Measurements from ENCODE around the gene SLC4A1.

The SLC4A1 gene

DNA sequence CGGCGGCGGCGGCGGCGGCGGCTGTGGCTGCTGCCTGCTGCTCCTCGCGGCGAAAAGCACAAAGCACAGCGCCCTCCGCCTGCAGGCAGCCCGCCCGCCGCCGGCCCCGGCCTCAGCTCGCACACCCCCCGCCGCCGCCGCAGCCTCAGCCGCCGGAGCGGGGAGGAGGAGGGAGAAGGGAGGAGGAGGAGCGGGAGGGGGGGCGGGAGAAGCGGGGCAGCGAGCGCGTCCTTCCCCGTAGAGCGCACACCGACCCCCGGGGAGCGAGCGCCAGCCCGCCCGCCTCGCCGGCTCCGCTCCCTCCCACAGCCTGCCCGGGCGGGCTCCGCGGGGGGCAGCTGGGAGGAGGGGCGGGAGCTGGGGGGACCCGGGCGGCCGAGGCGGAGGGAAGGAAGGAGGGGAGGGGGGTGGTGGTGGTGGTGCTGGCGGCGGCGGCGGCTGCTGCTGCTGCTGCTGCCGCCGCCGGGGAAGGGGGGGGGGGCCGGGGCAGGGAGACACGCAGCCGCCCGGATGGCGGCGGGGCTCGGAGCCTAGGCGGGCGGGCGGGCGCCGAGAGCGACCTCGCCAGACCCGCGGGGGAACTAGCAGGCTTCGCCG, 48.2 kb downstream of the SLC4A1 start, which contains the start of gene UBTF:
UBTF (minus strand) TSS at position 60 of the 597 bp plus-strand sequence. CDS start 1,446 bp downstream, outside the sequence.
- peak; percentile 4 for DNase-seq

DNA sequence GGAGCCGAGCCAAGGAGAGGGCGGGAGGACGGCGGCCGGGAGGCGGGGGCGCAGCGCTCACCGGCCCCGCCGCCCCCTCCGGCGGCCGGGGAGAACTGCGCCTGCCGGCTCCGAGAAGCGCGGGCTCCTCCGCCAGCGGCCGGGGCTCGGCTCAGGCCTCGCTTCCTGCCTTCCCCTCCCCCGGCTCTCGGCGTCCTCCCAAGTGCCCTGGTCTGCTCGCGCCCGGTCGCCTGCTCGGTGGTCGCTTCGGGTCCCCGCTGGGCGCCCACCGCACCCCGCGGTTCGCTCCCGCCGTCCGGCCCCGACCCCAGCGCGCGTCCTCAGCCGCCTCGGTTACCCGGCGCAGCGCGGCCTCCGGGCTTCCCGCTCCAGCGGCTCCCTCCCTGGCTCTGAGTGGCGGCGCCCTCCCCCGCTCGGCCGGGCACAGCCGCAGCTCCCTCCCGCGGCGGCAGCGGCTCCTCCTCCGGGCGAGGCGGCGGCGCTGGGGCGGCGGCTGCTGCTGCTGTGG, 48.8 kb downstream of the SLC4A1 start:
- peak; percentile 17 for DNase-seq

DNA sequence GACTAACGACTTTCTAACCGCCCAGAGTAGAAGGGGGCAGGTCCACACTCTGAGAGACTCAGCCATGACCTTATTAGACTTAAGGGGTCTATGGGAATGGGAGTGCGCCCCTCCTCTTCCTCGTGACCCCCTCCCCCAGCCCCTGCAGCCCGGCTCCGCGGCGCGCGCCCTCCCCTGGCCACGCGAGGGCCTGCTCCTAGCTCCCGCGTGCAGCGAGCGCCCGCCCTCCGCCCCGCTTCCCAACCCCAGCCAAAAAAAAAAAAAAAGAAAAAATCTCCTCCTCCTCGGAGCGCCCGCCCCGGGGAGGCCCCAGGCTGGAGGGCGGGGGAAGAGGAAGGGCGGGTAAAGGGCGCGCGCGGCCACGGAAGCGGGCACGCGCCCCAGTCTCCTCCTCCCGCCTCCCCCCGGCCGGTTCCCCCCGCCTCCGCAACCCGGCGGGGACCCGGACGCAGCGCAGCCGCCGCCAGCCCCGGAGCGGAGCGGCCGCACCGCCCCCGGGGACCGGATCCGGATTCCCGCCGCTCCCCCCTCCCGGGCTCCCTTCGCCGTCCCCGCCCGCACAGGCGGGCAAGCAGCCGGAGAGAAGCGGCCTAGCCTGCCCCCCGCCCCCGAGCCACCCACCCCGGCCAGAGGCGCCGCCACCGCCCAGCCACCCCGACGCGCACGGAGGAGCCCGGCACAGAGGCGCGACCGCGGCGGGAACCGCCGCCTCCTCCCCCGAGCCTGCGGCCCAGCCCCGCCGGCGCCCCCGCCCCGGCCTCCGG, 49.4 kb downstream of the SLC4A1 start:
- peak; percentile 74 for DNase-seq

DNA sequence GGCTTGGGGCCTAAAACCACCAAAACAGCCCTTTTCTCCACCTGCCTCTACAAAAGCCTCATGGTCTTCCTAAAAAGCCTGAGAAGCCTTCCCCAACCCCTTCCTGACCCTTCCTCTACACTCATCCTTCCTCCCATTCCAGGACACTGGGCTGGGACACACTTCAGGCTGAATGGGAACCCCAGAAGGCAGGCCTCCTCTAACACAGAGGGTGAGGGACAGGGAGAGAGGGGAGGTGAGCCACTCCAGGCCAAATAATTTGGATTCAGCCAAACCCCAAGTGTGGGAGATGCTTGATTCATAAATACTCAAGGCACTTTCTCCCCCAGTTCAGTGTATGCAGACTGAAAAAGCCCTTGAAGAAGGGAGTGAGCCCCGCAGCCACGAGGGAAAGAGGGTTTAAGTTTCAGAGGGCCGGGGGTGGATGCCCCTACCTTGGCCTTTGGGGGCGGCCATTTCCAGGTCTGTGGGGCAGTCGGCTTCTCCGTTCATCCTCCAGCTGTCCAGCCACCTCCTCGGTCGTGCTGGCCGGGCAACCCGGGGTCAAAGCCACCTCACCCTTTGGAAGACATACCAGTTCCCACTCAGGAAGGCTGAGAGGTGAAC, 50.1 kb downstream of the SLC4A1 start:
- DNase-seq: no peak

DNA sequence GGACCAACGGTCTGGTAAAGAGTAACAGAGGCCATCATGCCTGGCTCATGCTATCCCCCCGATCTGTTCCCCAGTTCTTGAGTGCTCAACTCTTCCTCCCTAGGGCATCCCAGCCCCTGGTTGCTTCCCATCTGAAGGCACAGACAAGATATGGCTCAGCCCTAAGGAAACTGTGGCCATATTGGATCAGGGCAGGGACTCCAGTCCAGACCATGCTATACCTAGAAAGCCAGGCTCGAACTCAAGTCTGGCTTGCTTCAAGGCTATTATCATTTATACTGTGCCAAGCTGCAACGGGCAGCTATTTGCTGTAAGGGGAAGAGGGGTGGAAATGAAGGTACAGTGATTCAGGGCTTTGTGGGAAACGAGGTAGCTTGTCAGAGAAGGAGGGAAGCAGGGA, 51.2 kb downstream of the SLC4A1 start:
- DNase-seq: no peak

DNA sequence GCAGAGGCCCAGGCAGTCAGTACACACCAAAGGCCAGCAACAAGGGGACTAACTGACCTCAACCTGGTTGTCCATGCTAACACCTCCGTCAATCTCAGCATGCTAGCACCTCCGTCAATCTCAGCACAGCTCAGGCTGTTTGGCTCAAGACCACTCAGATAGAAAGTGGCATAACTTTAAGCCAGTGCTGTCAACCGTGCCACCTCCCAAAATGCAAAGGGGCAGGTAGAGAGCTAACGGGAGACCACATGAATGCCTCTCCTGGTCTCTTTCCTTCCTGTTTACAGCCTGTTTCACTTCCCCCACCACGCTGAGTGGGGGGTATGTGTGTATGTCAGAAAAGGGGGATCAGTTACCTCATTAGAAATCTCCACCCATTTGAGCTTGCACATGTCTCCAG, 51.8 kb downstream of the SLC4A1 start:
- no peak for DNase-seq

DNA sequence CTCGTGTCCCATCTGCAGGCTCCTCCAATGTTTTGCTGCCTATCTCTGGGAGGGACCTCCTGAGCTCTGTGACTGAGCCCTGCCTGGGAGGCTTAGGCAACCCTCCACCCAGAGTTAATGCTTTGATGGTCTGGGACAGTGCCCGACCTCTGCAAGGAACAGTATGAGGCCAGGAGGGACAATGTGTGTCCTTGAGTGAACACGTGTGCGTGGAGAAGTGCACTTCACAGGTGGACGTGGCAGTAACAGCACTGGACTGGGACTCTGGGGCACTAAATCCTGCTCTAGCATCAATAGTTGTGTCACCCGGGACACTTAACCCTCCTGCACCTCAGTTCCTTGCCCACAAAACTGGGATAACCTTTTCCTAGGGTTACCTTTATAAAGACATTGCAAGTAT, 53.0 kb downstream of the SLC4A1 start:
- no peak for DNase-seq

DNA sequence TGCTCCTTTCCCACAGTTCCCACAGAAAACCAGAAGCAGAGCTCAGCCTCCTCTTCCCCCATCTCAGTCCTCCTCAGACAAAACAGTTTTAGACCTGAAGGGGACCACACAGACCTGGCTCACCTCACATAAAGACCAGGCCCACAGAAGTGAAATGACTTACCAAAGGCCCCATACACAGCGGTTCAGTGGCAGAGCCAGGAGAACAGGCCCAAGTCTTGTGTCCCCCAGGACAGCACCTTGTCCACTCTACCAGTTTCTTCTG, 53.8 kb downstream of the SLC4A1 start:
- no peak for DNase-seq

DNA sequence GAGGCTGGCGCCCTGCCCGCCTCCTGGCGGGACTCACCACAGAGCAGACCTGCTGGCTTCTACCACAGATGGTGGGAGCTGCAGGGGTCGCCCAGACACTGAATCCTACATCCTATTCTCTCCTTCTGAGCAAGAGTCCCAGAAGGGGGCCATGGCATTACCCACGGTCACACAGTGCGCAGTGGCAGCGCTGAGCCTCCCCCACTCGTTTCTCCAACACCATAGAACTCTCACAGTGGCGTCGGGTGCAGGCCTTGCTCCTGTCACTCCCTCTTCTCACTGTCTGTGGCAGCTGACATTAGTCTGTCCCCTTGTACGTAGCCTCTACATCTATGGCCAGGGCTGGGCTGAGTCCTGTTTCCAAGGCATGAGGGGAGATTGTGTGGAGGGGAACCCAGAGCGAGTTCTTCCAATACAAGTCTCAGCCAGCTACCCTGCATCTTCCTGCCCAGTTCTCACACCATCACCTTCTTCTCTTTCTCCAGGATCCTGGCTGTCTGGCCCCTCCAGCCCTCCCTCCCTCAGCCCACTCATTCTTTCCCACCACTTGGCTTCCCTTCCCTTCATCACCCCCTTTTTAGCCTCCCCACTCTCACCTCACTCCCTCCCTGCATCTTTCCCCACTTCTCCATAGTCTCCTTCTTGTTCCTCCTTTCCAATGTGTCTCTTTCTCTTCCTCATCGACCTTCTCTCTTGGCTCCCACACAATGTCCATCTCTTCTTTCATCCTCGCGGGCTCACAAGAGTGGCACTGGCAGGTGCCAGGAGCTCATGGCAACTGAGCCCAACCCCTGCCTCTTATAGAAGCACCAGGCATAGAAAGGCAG, 54.3 kb downstream of the SLC4A1 start:
- no peak for DNase-seq

DNA sequence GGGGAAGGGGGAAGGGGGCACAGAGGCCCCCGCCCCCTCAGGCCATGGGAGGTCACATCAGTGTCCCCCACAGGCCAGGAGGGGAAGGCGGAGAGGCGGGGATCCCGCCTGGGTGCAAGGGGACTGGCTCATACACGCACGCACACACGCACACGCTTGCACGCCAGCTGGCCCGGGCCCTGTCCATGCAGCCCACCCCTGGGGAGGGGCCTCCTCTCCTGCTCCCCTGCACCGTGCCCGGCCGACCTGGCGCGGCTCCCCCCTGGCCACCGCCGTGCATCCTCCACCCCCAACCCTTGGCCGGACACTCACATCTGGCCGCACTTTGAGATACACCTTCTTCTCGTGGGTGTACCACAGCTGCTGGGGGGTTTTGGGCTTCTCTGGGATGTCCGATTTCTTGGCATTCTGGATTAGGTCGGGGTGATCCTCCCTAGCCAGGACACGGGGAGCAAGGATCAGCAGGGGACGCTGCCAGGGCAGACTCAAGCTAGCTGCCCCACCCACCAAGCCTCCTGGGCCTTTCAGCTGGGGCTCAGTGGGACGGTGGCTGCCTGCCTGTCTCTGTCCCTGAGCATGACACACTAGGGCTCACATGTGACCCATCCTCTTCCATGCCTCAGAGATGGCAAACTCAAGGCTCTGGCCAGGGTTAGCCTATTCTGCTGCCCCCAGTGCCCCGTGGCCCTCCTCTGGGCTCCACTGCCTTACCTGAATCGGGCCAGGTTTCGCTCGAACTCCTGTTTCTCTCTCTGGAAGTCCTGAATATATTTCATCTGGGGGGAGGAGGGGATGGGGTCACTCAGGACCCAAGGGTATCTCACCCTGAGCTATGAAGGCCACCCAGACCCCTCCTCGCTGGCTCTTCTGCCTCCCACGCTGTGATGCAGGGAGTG, 55.2 kb downstream of the SLC4A1 start:
- DNase-seq: no peak

DNA sequence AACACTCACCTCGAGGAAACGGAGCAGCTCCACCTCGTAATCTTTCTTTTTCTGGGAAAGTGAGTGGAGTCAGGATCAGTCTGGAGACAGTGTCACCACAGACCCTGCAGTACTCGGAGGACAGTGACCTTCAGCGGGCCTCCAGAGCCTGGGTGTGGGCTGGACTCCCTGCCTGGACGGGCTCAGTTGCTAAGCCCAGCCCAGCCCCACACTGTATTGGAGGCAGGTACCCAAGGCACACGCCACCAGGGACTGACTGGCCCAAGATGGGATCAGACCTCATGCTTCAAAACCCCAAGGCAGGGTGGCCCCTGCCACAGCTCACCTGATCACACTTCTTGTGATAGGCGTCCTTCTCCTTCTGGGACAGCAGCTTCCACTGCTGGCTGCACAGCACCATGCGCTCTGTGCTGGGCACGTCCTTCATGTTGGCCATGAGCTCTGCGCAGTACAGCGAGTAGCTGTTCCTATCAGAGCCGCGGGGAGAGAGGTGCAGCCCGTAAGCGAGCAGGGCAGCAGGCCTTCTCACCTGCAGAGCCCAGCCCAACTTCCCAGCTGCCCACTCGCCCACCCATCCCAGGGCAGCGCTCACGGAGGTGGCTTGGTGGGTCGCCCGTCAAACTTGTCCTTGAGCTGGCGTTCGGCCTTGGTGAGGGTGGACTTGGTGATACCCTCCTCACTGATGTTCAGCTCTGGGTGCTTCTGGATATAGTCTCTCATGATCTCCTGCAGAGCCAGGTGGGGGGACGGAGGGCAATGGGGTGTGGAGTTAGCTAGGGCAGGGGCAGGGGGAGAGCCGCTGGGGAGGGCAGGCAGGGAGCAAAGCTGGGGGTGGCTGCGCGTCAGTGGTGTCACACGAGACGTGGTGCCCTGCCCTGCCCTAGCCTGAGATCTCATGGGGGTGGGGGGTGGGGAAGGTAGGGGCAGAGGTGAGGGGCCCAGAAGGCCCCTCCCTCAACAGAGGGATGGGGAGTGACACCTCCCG, 56.4 kb downstream of the SLC4A1 start:
- no peak for DNase-seq

DNA sequence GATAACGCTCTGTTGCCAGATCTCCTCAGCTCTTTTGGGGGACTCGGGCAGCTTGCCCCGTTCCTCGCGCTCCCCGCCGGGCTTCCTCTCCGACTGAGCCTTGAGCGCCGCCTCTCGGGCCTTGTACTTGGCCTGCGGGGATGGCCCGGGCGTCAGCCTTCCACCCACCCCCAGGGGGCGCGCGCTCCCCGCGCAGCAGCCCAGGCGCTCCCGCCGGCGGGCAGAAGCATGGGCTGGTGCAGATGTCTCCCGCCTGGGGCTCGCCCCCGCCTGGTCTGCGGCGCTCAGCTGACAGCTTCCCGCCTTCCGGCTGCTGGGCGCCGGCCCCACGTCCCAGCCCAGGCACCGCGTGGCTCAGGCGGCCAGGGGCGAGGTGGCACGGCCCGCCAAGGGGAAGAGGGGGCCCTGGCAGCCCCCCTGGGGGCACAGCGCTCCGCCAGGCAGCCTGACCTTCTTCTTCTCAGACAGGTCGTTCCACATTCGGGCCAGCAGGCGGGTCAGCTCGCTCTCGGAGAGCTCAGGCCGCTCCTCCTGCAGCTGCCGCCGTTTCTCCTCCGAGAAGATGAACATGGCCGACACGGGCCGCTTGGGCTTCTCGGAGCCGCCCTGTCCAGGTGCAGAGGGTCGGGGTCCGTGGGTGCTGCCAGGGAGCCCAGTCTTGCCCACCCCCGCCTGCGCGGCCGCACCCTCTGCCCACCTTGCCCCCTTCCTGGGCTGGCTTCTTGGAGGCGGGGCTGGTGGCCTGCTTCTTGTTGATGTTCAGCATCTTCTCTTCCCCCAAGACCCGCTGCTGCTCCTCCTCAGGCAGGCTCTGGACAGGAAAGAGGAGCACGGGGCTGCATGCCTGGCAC, 57.4 kb downstream of the SLC4A1 start:
- peak; percentile 69 for DNase-seq

DNA sequence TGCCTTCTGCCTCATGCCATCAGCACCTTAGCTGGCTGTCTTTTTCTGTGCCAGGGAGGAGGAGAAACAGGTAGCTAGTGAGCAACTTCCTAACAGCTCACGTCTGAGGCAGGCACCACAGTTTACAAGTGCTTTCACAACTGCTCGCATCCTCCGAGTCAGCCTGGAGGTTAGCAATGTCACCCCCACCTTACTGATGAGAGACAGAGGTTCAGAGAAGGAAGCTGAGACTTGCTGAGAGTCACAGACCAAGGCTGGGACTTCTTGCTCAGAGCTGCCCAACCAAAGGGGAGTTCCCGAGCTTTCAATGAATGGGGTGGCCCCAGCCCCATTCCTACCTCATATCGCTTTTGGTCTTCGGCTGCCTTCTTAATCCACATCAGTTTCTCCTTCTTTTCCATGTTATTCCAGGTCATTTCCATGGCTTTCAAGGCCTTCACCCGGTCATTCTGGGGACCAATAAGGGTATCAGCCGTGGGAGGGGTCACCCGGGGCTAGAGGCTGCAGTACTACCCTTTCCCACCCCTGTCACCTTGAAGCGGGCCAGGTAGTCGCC, 58.1 kb downstream of the SLC4A1 start:
- DNase-seq: no peak

DNA sequence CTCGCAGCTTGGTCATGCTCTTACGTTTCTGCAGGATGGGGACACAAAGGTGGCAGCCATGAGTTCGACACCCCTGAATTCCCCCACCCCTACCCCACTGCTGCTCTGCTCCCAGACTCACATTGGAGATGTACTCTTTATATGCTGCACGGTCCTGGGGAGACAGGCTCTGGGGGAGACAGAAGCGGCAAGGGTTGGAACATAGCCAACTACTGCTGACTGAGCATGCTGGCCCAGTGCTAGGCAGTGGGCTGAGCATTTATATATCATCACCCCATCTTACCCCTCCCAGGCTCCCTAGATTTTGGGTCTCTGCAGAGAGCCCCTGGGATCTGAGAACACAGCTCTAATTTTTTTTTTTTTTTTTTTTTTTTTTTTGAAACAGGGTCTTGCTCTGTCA, 60.2 kb downstream of the SLC4A1 start:
- no peak for DNase-seq

DNA sequence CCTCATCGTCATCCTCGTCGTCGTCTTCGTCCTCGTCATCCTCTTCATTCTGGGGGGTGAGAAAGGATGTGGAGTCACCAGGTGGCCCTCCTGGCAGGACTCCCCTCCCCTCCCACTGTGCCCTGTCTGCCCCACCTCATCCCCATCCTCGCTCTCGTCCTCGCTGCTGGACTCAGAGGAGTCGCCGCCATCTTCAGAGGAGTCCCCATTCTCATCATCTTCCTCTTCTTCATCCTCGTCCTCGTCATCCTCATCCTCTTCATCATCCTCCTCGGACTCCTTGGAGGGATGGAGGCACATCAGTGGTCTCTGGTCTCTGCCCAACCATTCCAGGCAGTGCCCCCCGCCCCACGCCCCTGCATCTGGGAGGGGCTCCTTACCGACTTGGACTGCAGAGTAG, 60.6 kb downstream of the SLC4A1 start:
- no peak for DNase-seq

DNA sequence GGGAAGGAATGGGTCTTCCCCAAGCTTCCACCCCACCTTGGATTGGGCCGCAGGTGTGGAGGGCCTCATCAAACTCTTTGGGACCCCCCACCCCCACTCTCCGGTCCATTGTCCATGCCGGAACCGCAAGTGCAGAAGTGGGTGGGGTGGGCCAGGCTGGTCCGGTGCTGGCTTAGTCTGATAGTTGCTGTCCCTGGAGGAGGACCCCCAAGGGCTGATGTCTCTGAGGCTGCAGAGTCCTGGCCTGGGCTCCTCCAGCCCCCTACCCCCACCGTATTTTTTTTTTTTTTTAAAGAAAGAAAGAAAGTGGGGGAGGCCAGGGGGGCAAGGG, 61.1 kb downstream of the SLC4A1 start:
- DNase-seq: no peak

DNA sequence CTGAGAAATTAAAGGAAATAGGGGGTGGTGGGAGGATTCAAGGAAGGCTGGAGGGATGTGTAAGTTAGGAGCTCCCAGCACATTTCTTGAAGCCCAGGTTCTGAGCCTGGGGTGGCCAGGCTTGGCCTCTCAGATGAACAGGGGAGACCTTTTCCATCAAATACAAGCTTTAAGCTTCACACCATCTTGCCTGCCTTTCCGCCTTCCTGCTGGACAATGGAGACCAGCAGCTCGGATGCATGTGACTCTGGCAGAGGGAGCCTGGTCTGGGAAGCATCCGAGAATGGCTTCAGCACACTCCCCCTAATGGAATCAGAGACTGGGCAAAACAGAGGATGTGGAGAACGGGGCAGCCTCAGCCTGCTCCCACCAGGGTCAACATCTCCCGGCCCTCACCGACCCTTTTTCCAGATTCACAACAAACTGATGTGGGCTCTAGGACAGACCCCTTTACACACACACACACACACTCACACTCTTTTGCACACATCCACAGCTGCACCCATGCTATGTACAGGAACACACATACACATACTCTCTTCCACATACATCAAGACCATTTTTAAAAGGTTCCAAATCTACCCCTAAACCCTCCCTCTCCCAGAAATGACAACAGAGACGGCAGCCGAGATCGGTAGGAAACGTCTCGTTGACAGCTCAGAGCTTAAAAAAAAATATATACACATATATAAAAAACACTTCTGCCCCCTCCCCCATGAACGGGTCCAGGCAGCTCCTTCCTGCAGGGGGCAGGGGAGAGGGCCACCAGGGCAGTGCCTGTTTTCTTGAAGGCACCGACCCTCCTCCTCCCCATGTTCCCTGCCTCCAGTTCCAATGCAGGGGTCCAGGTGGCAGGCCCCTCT, 61.7 kb downstream of the SLC4A1 start:
- DNase-seq: no peak

DNA sequence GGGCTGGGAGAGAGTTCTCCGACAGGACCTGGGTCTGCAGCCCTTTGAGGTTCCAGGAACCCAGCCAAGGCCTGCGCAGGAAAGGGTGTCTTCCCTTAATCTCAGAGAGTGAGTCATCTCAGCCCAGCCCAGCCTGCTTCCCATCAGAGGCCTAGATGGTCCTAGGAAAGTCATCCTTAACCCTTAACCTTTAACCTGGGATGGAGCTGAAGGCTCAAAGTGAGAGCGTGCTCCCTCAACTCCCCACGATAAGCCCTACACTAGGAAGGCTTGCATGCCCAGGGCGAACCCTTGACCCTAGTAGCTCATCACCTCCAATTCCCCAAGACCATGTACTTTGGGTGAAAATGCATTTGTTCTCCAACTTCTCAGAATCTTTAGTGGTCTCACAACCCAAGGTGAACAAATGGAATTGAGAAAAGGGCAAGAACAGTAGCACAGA, 63.5 kb downstream of the SLC4A1 start:
- no peak for DNase-seq

Measured in GF-D8 (cell line).